Measurements from ENCODE around the gene SHISA3.

DNA sequence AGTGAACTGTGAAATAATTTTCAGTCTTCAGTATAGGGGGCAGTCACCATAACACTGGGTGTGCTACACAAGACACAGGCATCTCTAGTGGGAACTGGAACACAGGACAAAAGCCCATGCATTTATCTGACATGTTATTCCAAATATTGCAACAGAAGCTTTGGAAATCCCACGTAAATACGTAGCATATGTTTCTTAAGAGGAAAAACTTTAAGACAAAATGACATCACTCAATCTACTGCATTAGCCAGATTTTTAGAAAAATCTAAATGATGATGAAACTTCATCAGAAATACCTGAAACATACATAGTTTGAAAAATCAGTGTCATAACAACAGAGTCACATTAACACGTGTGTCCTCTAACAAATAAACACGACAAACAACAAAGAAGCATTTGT lies 14.5 kb downstream of the SHISA3 start:
- TF ChIP-seq, protein P1, sequence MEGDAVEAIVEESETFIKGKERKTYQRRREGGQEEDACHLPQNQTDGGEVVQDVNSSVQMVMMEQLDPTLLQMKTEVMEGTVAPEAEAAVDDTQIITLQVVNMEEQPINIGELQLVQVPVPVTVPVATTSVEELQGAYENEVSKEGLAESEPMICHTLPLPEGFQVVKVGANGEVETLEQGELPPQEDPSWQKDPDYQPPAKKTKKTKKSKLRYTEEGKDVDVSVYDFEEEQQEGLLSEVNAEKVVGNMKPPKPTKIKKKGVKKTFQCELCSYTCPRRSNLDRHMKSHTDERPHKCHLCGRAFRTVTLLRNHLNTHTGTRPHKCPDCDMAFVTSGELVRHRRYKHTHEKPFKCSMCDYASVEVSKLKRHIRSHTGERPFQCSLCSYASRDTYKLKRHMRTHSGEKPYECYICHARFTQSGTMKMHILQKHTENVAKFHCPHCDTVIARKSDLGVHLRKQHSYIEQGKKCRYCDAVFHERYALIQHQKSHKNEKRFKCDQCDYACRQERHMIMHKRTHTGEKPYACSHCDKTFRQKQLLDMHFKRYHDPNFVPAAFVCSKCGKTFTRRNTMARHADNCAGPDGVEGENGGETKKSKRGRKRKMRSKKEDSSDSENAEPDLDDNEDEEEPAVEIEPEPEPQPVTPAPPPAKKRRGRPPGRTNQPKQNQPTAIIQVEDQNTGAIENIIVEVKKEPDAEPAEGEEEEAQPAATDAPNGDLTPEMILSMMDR (conservative IDR thresholded peaks at IDR 0.05 in 1 of 2, IDR thresholded peaks at IDR 0.05 in 1 of 2; ENCODE audit: low read depth in 1 of 2, low read length in 2 of 2) = no peak
- TF ChIP-seq EZH2 (IDR thresholded peaks at IDR 0.05; ENCODE audit: low read length, missing control alignments) = no peak
